Hematopoietic multipotent progenitor cell treated with erythropoietin and hydrocortisone succinate and interleukin-3 and kit ligand, for 15 days (in vitro differentiated cells): Measurements from ENCODE around the gene FUNDC2.

ENCODE experiments used
- DNase-seq: peaks from one replicate; pipeline ENCODE4 v3.0.0-alpha.2; 2015; ENCODE audit warnings: low spot score

Gene FUNDC2

DNA sequence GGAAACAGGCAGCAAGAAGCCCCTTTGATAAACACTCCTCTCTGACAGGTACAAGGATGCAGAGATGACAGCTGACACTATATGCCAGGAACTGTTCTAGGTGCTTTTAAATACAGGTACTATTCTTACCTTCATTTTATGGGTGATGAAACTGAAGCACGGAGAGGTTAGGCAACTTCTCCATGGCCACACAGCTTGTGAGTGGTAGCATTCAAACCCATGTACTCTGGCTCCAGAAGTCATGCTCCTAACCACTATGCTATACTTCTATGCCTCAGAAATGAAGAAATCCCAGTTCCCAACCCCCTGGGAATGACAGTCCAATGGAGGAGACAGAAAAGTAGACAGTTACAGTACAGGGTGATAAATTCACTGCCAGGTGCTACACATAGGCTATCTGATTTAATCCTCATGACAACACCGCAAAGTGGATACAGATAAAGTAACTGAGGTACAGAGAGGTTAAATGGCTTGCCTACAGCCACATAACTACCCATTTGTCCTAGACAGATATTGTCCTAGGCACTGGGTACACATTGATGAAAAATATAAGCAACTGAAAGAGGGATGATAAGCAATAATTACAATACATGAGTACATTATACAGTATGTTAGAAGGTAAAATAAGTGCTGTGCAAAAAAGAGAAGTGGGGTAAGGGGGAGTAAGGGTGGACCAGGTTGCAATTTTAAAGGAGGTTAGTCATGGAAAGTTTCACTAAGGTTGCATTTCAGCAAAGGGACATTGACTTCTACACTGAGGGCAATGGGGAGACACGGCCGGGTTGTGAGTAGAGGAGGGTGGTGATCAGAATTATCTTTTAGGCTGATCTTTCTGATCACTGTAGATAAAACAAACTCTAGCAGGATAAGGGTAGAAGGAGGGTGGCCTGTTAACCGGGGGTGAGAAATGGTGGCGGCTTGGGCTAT lies 2.5 kb upstream of the FUNDC2 start:
- DNase-seq: no peak

DNA sequence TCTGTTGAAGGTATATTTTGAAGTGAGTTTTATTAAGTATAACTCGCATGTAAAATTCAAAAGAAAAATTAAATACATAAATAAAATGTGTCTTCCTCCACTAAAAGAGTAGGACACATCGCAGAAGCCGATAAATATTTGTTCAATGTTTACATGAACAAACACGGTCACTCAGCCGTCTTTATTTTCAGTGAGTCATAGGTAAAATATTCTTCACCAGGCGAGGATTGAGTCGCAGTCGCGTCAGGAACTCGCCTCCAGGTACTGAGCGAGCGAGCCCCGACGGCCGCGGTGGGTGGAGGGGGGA lies 271 bp upstream of the FUNDC2 start:
- DNase-seq: no peak

DNA sequence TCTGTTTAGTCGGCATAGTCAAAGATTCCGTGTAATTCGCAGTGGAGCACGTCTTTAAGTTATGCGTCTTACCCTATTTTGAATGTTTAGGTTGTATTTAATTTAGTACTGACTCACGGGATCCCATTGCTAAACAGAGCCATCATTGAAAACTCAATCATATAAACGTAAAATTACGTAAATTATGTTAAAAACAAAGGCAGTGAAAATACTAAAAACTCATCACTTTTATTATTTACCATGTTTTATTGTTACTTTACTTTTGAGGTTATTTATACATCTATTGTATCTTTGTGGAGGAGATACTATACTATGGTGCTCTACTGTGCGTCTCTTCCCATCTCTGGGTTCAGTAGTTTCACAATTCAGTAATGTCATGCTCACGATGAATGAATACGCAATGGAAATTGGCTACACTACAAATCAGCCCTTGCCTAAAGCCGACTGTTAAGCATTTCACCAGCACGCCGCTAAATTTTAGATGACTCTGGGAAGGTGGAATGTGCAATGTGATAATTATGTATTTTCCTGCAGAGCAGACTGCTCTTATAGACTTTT lies 944 bp downstream of the FUNDC2 start:
- DNase-seq: peak; percentile 57

DNA sequence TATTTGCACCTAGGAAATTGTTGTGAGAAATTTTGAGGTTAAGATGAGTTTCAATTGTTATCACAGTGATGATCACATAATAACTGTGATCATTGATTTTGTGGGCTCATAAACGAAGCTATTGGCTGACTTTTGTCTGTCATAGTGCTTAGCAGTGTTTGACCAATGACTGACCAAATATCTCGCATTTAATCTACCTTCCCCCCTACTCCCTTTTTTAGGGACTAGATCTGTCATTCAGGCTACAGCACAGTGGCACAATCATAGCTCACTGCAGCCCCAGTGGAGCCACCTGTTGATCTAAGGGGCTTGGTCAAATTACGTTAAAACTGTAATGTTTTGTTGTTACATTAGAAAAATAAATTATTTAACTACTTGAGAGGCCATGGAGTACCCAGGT lies 1.5 kb downstream of the FUNDC2 start:
- DNase-seq: no peak

DNA sequence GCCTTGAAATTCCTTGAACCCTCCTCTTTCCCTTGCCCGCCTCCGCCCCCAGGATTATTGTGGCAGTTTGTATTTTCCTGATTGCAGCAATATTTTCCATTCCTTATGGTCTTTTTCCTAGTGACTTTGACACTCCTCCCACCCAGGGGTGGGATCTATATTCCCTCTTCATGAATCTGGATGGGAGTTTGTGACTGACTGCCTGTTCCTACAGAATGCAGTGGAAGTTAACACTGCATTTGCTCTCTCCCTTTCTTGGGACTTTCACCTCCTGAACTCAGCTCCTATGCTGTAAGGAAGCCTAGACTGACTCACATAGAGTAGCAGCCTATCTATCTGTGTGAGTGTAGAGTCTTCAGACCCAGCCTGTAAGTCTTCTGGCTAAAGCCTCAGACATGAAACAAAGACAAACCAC lies 2.2 kb downstream of the FUNDC2 start:
- DNase-seq: no peak

DNA sequence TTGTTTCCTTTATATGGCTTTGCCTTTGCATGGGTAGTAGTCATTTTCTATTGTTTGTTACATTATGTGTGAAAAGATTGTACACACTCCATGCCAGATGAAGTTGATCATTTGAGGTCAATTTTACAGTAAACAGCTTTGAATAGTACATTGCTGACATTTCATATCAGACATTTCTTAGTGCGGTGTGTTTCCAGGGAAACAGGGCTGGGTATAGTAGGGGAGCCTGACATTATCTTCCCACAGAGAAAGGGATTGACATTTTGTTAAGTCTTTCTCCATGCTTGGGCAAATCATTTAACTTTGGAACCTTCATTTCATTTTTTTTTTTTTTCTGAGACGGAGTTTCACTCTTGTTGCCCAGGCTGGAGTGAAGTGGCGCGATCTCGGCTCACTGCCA lies 5.0 kb downstream of the FUNDC2 start:
- no peak for DNase-seq

DNA sequence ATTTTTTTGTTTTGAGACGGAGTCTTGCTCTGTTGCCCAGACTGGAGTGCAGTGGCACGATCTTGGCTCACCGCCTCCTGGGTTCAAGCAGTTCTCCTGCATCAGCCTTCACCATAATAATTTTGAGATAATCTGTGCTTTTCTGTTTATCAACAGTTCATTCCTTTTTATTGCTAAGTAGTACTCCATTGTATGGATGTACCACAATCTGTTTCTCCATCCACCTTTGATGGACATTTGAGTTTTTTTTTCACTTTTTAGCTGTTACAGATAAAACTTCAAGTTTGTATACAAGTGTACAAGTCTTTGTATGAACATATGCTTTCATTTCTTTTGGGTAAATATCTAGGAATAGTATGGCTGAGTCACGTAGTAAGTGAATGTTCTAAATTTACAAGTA lies 9.0 kb downstream of the FUNDC2 start:
- no peak for DNase-seq

DNA sequence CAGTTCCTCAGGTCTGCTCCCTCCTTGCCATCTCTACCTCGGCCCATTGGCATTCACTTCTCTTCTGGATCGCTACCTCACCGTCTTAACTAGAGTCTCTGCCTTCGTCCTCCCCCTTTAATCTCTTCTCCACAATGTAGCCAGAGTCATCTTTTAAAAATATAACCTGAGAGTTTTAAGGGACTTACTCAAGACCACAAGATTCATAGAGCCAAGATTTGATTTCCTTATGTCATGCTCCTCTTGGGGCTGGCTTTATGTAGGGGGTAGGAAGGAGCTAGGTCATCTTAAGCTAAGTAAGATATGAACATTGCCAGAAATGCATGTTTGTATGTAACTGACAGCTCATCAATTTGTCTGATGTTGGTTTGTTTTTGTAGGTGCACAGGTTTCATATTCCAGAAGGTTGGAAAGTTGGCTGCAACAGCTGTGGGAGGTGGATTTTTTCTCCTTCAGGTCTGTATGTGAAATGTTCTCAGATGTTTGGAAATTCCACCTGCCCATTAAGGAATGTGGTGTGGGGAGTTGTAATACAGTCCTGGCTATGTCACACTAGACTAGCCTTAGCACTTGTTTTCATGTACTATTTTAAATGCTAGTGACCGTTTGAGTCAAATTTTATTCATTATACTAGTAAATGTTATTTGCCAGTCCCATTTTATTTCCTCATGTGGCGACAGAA lies 19.6 kb downstream of the FUNDC2 start:
- DNase-seq: no peak

DNA sequence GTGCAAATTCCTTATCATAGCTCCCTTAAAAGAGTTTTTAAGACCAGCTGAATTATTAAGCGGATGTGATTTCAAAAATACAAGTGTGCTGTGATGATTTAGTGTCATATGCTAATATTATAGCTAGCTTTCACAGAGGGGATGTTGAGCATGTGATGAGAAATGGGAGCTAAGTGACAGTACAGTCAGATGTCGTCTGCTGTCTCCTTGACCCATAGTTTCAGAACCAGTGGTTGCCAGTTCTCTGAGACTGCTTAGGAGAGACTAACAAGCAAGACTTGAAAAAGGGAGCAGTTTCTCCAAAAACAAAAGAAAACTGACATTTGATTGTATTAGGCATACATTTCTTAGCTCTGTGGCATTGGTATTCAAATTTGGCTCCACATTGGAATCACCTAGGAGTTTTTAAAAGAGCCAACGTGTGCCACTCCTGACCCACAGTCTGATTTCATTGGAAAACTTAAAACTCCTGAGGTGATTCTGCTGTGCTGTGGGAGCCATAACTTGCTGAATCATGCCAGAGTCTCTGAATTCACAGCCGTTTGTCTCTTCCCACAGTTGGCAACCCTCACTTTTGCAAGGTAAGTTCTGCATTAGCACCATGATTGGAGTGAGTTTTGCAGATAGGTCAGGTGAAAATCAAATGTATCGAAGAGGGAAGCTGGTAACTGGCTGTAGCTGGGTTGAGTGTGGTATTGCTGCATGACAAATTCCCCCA lies 20.3 kb downstream of the FUNDC2 start:
- no peak for DNase-seq

DNA sequence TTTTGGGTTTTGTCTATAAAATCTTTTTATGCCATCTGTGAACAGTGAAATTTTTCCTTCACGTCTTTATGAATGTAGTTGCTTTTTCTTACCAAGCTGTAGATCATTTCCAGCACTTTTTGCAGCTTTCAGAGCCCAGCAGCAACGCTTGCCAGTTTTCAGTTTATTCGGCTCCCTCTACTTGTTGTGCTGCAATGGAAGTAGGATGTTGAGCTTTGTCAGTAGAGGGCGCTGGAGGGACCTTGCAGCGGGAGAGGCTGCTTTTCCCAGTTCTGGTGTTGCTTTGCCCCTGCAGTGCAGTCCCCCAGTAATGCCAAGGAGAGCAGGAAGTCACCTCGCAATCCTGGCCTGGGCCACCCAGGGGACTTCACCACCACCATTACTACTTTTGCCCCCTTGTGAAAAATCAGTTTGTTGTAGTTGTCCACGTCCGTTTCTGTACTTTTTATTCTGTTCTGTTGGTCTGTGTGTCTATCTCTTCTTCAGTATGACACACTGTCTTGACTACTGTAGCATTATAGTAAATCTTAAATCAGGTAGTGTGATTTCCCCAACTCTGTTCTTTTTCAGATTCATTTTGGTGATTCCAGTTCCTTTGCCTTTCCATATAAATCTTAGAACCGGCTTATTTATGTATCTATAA lies 22.5 kb downstream of the FUNDC2 start:
- peak; percentile 59 for DNase-seq

DNA sequence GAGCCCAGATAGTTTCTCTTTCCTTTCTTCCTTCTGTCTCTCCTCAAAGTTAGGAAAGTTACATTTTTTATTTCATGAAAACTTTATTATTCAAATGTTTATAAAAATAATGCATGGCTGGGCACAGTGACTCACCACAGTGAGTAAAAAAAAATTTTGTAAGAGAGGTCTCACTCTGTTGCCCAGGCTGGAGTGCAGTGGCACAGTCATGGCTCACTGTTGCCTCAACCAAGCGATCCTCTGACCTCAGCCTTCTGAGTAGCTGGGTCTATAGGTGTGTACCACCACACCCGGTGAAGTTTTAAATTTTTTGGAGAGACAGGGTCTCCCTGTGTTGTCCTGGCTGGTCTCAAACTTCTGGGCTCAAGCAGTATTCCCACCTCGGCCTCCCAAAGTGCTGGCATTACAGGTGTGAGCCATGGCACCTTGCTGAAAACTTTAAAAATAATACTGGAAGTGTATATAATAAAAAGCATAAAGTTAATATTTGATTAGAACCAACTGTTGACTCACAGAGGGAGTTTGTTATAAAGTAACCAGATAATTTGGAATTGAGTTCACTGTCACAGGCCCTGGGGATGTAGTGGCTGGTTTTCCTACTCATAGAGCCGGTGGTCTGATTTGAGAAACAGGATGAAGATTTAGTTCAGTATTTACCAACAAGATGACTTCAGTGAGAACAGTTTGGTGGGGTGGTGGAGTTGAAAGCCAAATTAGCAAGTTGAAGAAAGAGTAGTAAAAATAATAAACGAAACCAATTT lies 26.3 kb downstream of the FUNDC2 start:
- no peak for DNase-seq

DNA sequence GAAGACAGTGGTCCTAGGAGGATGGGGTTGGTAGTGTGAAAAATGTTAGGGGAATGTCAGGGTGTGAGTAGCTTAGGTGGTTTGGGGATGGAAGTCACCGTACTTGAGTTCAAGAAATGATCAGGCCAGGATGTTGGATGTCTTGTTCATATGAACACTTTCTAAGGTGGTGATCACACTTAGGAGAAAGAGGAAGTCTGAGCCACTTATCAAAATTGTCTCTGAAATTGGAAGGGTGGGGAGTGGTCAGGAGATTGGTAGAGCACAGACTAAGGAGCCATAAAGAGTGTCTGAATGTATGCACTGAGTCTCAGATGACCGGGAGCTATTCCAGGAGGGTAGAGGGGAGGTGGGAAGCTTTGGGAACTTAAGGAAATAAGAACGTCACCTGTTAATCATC lies 27.0 kb downstream of the FUNDC2 start:
- DNase-seq: no peak

DNA sequence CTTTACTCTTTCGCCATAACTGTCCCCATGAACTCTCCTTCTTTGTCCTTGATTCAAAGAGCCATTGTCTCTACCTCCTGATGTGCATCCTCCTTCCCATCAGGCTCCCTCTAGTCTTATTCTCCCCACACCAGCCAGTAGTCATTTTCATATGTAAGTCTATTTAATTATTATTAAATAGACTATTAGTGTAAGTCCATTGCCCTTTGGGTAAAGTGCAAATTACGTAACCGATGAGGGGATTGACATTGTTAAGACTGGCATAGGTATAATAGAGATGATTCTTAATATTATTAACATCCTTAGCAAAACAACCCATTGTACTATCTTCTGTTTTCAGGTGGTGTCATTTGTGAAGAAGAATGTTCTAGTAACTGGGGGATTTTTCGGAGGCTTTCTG lies 27.6 kb downstream of the FUNDC2 start:
- no peak for DNase-seq

DNA sequence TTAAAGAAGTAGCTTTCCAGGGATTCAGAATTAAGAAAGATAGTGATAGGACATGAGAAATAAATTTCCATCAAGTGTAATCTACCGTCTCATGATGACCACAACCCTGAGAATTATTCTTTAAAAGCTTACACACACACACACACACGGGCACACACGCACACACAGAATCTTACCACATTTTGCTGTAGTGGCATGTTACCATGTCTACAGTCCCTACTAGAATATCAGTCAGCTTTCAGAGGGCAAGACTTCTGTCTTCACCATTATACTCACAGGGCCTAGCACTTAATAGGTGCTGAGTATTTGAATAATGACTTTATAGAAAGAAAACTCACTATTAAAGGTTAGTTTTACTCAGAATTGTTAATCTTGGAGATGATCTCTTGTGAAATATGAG lies 28.9 kb downstream of the FUNDC2 start:
- no peak for DNase-seq

DNA sequence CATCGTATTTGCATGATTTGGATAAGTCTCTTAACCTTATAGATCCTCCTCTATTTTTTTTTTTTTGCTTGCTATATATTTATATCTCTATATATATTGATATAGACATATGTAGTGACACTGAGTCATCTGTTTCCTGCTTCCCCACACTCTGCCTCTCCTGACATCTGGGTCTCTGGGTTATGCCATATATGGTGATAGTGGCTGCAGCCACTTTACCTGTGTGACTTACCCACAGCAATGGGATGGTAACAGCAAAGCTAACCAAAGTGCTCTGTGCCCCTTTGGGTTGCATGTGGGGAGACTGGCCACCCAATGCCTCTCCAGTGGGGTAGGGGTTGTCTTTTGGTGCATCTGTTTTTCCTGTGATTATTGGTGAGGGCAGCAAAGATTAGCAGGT lies 29.8 kb downstream of the FUNDC2 start:
- DNase-seq: no peak

DNA sequence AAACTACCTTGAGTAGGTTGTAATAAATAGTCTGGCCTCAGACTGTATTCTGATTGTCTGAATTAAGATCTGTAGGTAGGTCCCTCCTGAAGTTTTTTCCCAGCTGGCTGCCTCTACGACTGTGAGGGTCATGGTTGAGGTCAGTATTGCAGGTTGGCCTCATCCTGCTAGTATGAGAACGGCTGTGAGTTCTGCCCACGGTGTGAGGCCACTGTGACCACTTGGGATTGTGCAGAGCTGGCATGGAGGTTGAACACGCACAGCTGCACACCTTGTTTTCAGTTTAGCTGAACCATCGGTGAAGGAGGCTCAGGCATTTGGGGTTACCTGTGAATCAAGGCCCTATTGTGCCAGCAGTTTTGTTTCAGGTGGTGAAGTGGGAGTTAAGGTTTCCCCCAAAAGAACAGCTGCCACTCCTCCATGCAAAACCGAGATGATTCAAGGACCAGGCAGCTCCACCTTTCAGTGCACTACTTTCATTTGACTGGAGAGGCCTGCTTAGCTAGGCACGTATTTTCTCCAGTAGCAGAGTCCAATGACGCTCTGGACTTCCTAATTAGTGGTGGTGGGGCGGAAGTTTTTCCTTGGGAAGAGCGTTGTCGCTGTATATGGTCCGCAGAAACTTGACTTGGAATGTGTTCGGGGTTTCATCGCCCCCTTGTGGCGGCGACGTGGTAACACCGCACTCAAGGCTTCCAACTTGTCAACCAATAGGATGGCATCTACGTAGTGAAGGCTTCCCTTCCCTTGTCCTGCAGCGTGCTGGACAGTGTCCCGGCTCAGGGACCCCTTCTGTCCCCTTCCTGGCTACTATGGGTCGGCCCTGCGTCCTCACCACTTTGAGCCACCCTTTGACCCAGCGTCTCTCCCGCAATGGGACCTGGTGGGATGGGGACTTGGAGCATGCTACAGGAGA lies 30.5 kb downstream of the FUNDC2 start:
- DNase-seq: peak; percentile 70

DNA sequence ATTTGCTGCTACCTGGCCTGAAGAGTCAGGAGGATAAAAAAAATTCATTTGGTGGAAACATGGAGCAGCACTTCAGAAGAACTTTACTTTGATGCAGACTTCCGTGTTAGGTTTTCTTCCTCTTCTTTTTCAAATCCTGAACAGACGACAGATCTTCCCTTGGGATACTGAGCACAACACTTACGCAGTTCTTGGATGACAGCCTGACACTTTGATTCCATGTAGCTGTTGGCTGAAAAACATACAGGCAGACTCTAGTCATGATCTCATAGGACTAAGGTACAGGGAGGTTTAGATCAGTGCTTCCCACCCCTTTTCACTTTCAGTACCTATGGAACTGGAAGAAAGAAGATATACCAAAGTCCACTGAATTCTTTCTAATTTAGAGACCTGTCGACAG lies 35.1 kb downstream of the FUNDC2 start:
- DNase-seq: no peak

DNA sequence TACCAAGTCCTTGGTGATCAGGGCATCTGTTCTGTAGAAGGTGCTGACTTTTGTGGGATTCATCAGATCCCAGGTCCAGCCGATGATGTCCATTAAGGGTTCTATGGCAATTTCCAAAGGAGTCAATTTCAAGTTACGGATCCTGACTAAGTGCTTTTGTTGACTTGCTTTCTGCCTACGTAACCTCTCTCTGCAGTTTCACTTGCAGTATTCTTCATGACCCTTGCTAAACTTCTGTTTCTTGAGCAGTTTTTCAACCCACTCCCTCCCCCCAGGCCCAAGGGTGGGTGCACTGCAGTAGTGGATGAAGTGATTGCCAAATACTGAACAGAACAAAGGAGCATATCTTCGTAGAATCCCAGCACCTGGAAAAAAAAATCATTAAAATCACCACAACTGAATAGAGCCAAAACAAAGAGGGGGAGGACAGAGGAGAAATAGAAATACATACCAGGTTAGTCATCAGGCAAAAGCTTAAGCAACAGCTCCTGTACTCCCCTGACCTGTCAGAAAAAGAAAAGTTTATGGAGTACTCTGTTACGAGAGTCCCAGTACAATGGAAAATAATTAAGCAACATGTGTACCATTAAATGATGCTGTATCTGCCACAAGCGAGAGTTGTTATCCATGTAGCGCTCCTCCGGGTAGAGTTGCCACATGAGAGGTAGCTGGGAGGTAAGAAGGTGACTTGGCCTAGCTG lies 38.5 kb downstream of the FUNDC2 start:
- no peak for DNase-seq

DNA sequence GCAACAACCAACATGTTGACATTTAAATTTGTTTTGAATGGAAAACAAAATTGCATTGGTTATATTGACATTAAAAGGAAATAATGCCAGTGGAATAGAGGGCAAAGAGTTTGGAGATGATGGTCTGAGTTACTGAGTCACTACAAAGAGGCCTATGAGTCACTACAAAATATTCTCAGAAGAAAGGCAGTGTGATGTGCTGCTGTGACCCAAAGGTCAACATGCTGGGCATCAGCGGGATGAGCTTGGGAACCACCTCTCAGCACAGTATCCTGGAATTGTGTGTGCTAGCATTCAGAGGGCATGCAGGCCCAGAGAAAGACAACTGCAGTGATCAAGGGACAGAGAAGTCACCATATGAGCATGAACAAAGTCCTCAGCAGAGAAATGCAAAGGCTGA lies 41.5 kb downstream of the FUNDC2 start:
- DNase-seq: no peak

DNA sequence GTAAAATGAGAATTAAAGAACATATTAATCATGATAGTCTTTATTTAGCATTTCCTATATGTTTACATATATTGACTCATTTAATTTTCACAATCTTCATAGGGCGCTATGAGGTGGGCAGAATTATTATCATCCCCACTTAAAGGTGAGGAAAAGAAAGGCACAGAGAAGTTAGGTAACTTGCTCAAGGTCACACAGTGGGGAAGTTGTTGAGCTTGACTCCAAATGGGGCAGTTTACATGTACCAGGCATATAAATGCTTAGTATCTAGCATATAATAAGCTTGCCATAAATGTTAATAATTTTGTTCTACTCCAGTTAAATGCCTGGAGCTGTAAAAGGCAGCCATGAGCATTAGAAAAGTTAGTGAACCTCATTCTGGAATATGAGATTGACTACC lies 42.8 kb downstream of the FUNDC2 start:
- DNase-seq: no peak
